Heart left ventricle (tissue), 16 donors: ENCODE measurements around the gene KLK5. TPM values are rescaled to one million over a fixed set of nuclear protein-coding genes. Genes with fewer than 3 reads are reported as not detected.

Experiments
- ATAC-seq, 4 donors: fragments of 200-7000 bp; cut with Tn5 transposase; one replicate each; pipeline ENCODE4 v1.9.1; 2020 to 2022; ENCODE audit warnings: moderate library complexity in 4 of 4, mild to moderate bottlenecking in 3 of 4, moderate number of reproducible peaks in 1 of 4
- DNase-seq, 5 donors: peaks; one replicate each; pipeline ENCODE4 v3.0.0-alpha.2; 2020
- H3K27ac ChIP-seq, 12 donors: fragments of 200-600 bp; sonication (generic) in 4 of 12; one replicate each; pipeline versions ENCODE4 v1.5.0 to v1.8.0; 2016 to 2022; ENCODE audit warnings: mild to moderate bottlenecking in 2 of 12
- H3K27me3 ChIP-seq, 9 donors: fragments of 200-600 bp; sonication (generic) in 2 of 9; one replicate each; pipeline versions ENCODE4 v1.5.1 to v1.8.0; 2016 to 2022; ENCODE audit warnings: mild to moderate bottlenecking in 3 of 9
- H3K36me3 ChIP-seq, 9 donors: fragments of 200-600 bp; sonication (generic) in 2 of 9; one replicate each; pipeline versions ENCODE4 v1.5.0 to v1.8.0; 2018 to 2022; ENCODE audit warnings: mild to moderate bottlenecking in 2 of 9
- H3K4me1 ChIP-seq, 12 donors: fragments of 200-600 bp; sonication (generic) in 4 of 12; one replicate each; pipeline versions ENCODE4 v1.5.0 to v1.8.0; 2016 to 2022; ENCODE audit warnings: mild to moderate bottlenecking in 3 of 12
- H3K4me3 ChIP-seq, 12 donors: fragments of 200-600 bp; sonication (generic) in 4 of 12; one replicate each; pipeline versions ENCODE4 v1.5.0 to v1.8.0; 2017 to 2022; ENCODE audit warnings: mild to moderate bottlenecking in 9 of 12, moderate library complexity in 4 of 12
- H3K9me3 ChIP-seq, 12 donors: fragments of 200-600 bp; sonication (generic) in 4 of 12; one replicate each; pipeline versions ENCODE4 v1.5.0 to v1.8.0; 2016 to 2022; ENCODE audit warnings: mild to moderate bottlenecking in 1 of 12
- POLR2A ChIP-seq, 2 donors: fragments of 450-650 bp; IDR thresholded peaks; one replicate each; pipeline ENCODE4 v1.6.1; 2017; ENCODE audit warnings: antibody characterized with exemption in 2 of 2, mild to moderate bottlenecking in 2 of 2, moderate library complexity in 2 of 2
- WGBS, 4 donors: extraction: QIAGEN DNeasy Blood & Tissue Kit in 2 of 4; methylation state at CpG; one replicate each; pipeline versions ENCODE4 v1.1.5 to v1.1.7; 2013 to 2018; 5-methylcytosine and 5-hydroxymethylcytosine counted together
- intact Hi-C, 10 donors: fragments of 100-400 bp; cut with DNase I; formaldehyde crosslinking; loops; one replicate each; pipeline versions ENCODE4 v1.11.1 to v1.14.2; 2022
- polyA plus RNA-seq, 2 donors: library from polyadenylated mRNA; stranded (reverse); fragments of 200-250 nt; gene quantifications; one replicate each; pipeline ENCODE4 v1.2.3, GENCODE V29; 2013
- total RNA-seq, 9 donors: library from RNA; depleted of rRNA in 2 of 9; stranded (reverse); fragments of >200 nt in 2 of 9; fragmentation: NEBNext Ultra II Directional in 3 of 9; extraction: Animal tissue kit (Norgen Biotek cat#: 25700) in 3 of 9; gene quantifications; one replicate each; pipeline versions ENCODE4 v1.1.0 to v1.2.4, GENCODE V29; 2016 to 2023
- TF ChIP-seq, protein P1 (sequence below), 12 donors: fragments of 200-600 bp; sonication (generic) in 4 of 12; IDR thresholded peaks; one replicate each; pipeline versions ENCODE4 v1.5.0 to v1.8.0; 2018 to 2022; ENCODE audit warnings: antibody characterized with exemption in 12 of 12, mild to moderate bottlenecking in 5 of 12
- donor health status: ischemic (EF 13 %, LVEDD 7.1; RV severe dilation, severe dysfunction).
- donor health status: healthy with polysubstance abuse.
- donor health status: DM: no; HTN: yes; CAD: no.
- donor health status: DM: no; HTN: no; CAD: no.
- donor health status: ischemic (EF 25% LVEDD 6.9; RV normal size, moderate dysfunction).
- donor health status: ischemic (EF 25% LVEDD 5.7; RV mildly dilated, moderate dysfunction).
- donor health status: healthy.
- donor health status: DM: yes; HTN: yes; CAD: no.
- donor health status: ischemic (EF 35%, LVEDD 5.7; RV mildly dilated, moderate dysfunction).
- donor health status: nonischemic (EF 11% LVEDD 7.7; RV severe dilation, severe dysfunction).
- donor health status: DM: yes; HTN: yes; CAD: no.
- donor health status: PGD.
- donor health status: ischemic (EF 29% LVEDD 5.4; RV normal size, mild dysfunction).
- donor health status: nonischemic (EF 23%, LVEDD 6.1; RV moderate dilation, normal function).

The KLK5 gene
- total and polyA plus RNA-seq, 11 donors: 5.4 TPM; not detected in 10

DNA sequence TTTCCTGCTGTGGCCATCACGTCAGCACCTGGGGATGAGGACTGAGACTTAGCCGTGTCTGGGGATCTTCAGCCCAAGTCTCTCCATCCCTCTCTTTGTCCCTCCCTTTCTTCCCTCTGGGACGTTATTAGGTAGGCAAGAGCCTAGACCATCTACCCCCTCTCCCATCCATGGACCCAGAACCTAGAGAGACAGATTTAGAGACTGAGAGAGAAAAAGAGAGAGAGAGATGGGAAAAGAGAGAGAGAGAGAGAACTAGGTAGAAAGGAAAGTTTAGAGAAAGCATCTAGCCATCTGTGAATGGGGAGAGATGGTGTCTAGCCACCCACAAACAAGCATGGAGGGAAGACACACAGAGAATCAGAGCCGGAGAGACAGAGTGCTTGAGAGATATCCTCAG is 42.1 kb downstream of the KLK5 start:
- no peaks in the 10 kb centered on the region for H3K9me3 ChIP-seq
- H3K4me1 ChIP-seq: peaks cover 0 to 7% (median 0%) of the 10 kb centered on the region in 12 donors
- H3K27ac ChIP-seq: no peak overlapping the region
- DNase-seq: no peak
- H3K36me3 ChIP-seq: no peaks in the 10 kb centered on the region
- no peak overlapping the region for H3K4me3 ChIP-seq
- H3K27me3 ChIP-seq: peaks cover 22 to 85% (median 60%) of the 10 kb centered on the region in 9 donors
- WGBS, 4 donors: 56 to 66% (median 58%) methylated on average over 4 of the region's 4 CpGs
- ATAC-seq: no peak
- intact Hi-C loops: loop anchor here in 1 of 10 donors (10.0 kb wide), 1 partner anchor 376 kb away; no protein-coding TSS in a partner anchor
- TF ChIP-seq, protein P1, sequence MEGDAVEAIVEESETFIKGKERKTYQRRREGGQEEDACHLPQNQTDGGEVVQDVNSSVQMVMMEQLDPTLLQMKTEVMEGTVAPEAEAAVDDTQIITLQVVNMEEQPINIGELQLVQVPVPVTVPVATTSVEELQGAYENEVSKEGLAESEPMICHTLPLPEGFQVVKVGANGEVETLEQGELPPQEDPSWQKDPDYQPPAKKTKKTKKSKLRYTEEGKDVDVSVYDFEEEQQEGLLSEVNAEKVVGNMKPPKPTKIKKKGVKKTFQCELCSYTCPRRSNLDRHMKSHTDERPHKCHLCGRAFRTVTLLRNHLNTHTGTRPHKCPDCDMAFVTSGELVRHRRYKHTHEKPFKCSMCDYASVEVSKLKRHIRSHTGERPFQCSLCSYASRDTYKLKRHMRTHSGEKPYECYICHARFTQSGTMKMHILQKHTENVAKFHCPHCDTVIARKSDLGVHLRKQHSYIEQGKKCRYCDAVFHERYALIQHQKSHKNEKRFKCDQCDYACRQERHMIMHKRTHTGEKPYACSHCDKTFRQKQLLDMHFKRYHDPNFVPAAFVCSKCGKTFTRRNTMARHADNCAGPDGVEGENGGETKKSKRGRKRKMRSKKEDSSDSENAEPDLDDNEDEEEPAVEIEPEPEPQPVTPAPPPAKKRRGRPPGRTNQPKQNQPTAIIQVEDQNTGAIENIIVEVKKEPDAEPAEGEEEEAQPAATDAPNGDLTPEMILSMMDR (IDR thresholded peaks at IDR 0.05): no peak
- no peak for TF ChIP-seq POLR2A (IDR thresholded peaks at IDR 0.05)

GRCh38 chr19:50909240-50910070 is 43.4 kb downstream of the KLK5 start:
- TF ChIP-seq POLR2A (IDR thresholded peaks at IDR 0.05): no peak
- TF ChIP-seq, protein P1 (IDR thresholded peaks at IDR 0.05): no peak
- H3K27me3 ChIP-seq: peaks cover 18 to 82% (median 63%) of the 10 kb centered on the region in 9 donors
- ATAC-seq: peak in 2 of 4 donors; percentile 42 to 50

DNA sequence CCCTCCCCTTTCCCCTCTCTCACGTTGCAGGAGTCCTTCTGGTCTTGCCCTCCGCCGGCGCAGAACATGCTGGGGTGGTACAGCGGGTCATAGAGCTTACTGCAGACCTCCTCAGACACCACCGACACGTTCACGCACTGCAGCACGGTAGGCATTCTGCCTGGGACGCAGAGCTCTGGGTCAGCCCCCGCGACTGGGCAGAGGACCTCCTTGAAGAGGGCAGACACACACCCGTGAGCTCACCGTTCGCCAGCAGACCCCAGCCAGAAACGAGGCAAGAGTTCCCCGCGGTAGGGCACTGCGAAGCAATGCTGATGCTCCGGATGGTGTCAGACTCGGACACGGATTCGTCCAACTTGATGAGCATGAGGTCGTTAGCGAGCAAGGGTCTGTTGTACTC is 44.5 kb downstream of the KLK5 start:
- TF ChIP-seq POLR2A (IDR thresholded peaks at IDR 0.05): no peak
- TF ChIP-seq, protein P1 (IDR thresholded peaks at IDR 0.05): no peak
- ATAC-seq: no peak
- H3K27me3 ChIP-seq: peaks cover 18 to 90% (median 63%) of the 10 kb centered on the region in 9 donors

More at GRCh38 chr19:50909240-50910070, 43.4 kb downstream of the KLK5 start:
- no peak for DNase-seq
- no peaks in the 10 kb centered on the region for H3K36me3 ChIP-seq
- WGBS, 4 donors: 2 to 7% (median 4%) methylated on average over 14 to 36 of the region's 36 CpGs
- intact Hi-C loops: loop anchor here in 1 of 10 donors (10.0 kb wide), 1 partner anchor 375 kb away; no protein-coding TSS in a partner anchor
- H3K27ac ChIP-seq: no peak overlapping the region
- no peaks in the 10 kb centered on the region for H3K9me3 ChIP-seq
- peaks cover 0 to 7% (median 0%) of the 10 kb centered on the region in 12 donors for H3K4me1 ChIP-seq
- no peak overlapping the region for H3K4me3 ChIP-seq

DNA sequence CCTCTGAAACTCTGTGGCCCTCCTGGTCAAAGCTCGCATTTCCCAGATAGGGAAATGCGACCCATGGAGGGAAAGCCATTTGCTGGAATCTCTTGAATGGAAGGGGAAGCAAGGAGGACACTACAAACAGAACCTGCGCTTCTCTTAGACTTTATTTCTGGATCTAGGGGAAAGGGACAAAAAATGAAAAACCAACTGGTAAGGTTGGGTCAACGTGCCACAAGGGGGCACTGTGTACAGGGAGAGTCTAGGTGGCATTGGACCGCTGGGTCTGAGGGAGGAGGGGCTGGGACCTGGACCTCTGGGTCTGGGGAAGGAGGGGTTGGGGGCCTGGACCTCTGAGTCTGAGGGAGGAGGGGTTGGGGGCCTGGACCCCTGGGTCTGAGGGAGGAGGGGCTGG is 46.6 kb downstream of the KLK5 start:
- intact Hi-C loops: no loop called here
- no peak for TF ChIP-seq POLR2A (IDR thresholded peaks at IDR 0.05)
- TF ChIP-seq, protein P1 (IDR thresholded peaks at IDR 0.05): peak in 7 of 12 donors; percentile 8 to 28 (median 26)
- no peaks in the 10 kb centered on the region for H3K9me3 ChIP-seq
- peak in 1 of 5 donors; percentile 32 for DNase-seq
- H3K36me3 ChIP-seq: no peaks in the 10 kb centered on the region
- 9 to 16% (median 13%) methylated on average over 5 of the region's 5 CpGs for WGBS, 4 donors
- H3K27me3 ChIP-seq: peaks cover 16 to 69% (median 49%) of the 10 kb centered on the region in 9 donors
- H3K27ac ChIP-seq: no peak overlapping the region
- no peak for ATAC-seq
- peaks cover 0 to 7% (median 0%) of the 10 kb centered on the region in 12 donors for H3K4me1 ChIP-seq
- no peak overlapping the region for H3K4me3 ChIP-seq

More for the DNA sequence above, 44.5 kb downstream of the KLK5 start:
- Histone ChIP-seq H3K27ac (no peak overlapping the region), H3K4me3 (no peak overlapping the region), H3K36me3 (no peaks in the 10 kb centered on the region), H3K9me3 (no peaks in the 10 kb centered on the region), H3K4me1 (peaks cover 0 to 7% (median 0%) of the 10 kb centered on the region in 12 donors)
- DNase-seq: no peak
- 55 to 67% (median 57%) methylated on average over 20 to 25 of the region's 25 CpGs for WGBS, 4 donors
- intact Hi-C loops: no loop called here
